HCT116 (cell line): Measurements from ENCODE around the gene TMEM239.

Experiments
- CEBPB ChIP-seq: IDR thresholded peaks from 2 replicates; pipeline ENCODE4 v1.6.1; 2012; ENCODE audit warnings: low read depth
- EZH2 ChIP-seq: fragments of 200-600 bp; sonication (generic); IDR thresholded peaks from 2 replicates; pipeline ENCODE4 v1.6.1; 2017; ENCODE audit warnings: antibody characterized with exemption, mixed run types
- POLR2A ChIP-seq: IDR thresholded peaks from 2 replicates; pipeline ENCODE4 v1.7.0; 2011; ENCODE audit warnings: borderline replicate concordance; ENCODE audit not compliant: insufficient read depth, insufficient read length; ENCODE audit errors: extremely low read depth
- POLR2AphosphoS5 ChIP-seq: IDR thresholded peaks from 2 replicates; pipeline ENCODE4 v1.6.1; 2011; ENCODE audit warnings: mild to moderate bottlenecking, low read depth, low read length, moderate library complexity
- SIN3A ChIP-seq: IDR thresholded peaks from 2 replicates; pipeline ENCODE4 v1.6.1; 2012; ENCODE audit warnings: low read depth
- SRF ChIP-seq: IDR thresholded peaks from 2 replicates; pipeline ENCODE4 v1.6.1; 2012; ENCODE audit warnings: low read depth
- YY1 ChIP-seq: IDR thresholded peaks from 2 replicates; pipeline ENCODE4 v1.6.1; 2011; ENCODE audit warnings: low read length, low read depth, moderate library complexity, mild to moderate bottlenecking; ENCODE audit not compliant: insufficient replicate concordance; ENCODE audit errors: extremely low read depth
- TF ChIP-seq, protein P1 (sequence below), 3 experiments: fragments of 200-600 bp in 1 of 3; sonication (generic) in 1 of 3; IDR thresholded peaks in 2 of 3; conservative IDR thresholded peaks in 1 of 3; 2 replicates each; pipeline ENCODE4 v1.5.1; 2012 to 2017; ENCODE audit warnings: low read depth in 2 of 3, low read length in 2 of 3, antibody characterized with exemption in 1 of 3, borderline replicate concordance in 1 of 3, control low read depth in 1 of 3, mild to moderate bottlenecking in 1 of 3, mixed read lengths in 1 of 3, mixed run types in 1 of 3, moderate library complexity in 1 of 3; ENCODE audit not compliant: insufficient read depth in 1 of 3
- TF ChIP-seq, protein P2 (sequence below): IDR thresholded peaks from 2 replicates; pipeline ENCODE4 v1.6.1; 2012; ENCODE audit warnings: low read depth
- TF ChIP-seq, protein P3 (sequence below): IDR thresholded peaks from 2 replicates; pipeline ENCODE4 v1.6.1; 2012
- TF ChIP-seq, protein P4 (sequence below): IDR thresholded peaks from 2 replicates; pipeline ENCODE4 v1.6.1; 2012
- TF ChIP-seq, protein P5 (sequence below): IDR thresholded peaks from 2 replicates; pipeline ENCODE4 v1.6.1; 2011; ENCODE audit warnings: mild to moderate bottlenecking, low read length, moderate library complexity; ENCODE audit not compliant: insufficient replicate concordance; ENCODE audit errors: extremely low read depth

DNA sequence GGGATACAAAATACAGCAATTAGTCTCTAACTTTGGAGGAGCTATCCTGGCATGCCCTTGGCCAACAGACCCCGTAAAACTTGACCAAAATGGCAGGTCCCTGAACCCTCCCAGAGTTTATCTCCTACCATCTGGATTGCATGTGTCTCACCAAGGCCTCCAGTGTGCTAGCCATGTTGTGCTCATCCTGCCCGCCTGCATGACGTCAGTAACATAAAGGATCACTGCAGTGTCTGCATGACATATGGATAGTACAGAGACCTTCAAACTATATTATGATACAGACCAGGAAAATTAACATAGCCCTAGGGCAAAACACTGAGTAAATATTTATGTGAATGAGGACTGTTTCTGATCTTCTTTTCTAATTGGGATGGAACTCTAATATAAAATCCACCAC is 41.0 kb upstream of the TMEM239 start:
- TF ChIP-seq, protein P1, sequence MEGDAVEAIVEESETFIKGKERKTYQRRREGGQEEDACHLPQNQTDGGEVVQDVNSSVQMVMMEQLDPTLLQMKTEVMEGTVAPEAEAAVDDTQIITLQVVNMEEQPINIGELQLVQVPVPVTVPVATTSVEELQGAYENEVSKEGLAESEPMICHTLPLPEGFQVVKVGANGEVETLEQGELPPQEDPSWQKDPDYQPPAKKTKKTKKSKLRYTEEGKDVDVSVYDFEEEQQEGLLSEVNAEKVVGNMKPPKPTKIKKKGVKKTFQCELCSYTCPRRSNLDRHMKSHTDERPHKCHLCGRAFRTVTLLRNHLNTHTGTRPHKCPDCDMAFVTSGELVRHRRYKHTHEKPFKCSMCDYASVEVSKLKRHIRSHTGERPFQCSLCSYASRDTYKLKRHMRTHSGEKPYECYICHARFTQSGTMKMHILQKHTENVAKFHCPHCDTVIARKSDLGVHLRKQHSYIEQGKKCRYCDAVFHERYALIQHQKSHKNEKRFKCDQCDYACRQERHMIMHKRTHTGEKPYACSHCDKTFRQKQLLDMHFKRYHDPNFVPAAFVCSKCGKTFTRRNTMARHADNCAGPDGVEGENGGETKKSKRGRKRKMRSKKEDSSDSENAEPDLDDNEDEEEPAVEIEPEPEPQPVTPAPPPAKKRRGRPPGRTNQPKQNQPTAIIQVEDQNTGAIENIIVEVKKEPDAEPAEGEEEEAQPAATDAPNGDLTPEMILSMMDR (IDR thresholded peaks at IDR 0.05 in 2 of 3, conservative IDR thresholded peaks at IDR 0.05 in 1 of 3; ENCODE audit: borderline replicate concordance in 1 of 3, insufficient read depth in 1 of 3, low read depth in 2 of 3, low read length in 2 of 3) = no peak
- TF ChIP-seq POLR2A (no peak), SRF (no peak), POLR2AphosphoS5 (no peak), SIN3A (no peak), EZH2 (no peak), YY1 (no peak), CEBPB (no peak)
- TF ChIP-seq, protein P2, sequence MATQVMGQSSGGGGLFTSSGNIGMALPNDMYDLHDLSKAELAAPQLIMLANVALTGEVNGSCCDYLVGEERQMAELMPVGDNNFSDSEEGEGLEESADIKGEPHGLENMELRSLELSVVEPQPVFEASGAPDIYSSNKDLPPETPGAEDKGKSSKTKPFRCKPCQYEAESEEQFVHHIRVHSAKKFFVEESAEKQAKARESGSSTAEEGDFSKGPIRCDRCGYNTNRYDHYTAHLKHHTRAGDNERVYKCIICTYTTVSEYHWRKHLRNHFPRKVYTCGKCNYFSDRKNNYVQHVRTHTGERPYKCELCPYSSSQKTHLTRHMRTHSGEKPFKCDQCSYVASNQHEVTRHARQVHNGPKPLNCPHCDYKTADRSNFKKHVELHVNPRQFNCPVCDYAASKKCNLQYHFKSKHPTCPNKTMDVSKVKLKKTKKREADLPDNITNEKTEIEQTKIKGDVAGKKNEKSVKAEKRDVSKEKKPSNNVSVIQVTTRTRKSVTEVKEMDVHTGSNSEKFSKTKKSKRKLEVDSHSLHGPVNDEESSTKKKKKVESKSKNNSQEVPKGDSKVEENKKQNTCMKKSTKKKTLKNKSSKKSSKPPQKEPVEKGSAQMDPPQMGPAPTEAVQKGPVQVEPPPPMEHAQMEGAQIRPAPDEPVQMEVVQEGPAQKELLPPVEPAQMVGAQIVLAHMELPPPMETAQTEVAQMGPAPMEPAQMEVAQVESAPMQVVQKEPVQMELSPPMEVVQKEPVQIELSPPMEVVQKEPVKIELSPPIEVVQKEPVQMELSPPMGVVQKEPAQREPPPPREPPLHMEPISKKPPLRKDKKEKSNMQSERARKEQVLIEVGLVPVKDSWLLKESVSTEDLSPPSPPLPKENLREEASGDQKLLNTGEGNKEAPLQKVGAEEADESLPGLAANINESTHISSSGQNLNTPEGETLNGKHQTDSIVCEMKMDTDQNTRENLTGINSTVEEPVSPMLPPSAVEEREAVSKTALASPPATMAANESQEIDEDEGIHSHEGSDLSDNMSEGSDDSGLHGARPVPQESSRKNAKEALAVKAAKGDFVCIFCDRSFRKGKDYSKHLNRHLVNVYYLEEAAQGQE = no peak
- TF ChIP-seq, protein P3, sequence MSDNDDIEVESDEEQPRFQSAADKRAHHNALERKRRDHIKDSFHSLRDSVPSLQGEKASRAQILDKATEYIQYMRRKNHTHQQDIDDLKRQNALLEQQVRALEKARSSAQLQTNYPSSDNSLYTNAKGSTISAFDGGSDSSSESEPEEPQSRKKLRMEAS = no peak
- TF ChIP-seq, protein P4, sequence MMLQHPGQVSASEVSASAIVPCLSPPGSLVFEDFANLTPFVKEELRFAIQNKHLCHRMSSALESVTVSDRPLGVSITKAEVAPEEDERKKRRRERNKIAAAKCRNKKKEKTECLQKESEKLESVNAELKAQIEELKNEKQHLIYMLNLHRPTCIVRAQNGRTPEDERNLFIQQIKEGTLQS = no peak
- TF ChIP-seq, protein P5, sequence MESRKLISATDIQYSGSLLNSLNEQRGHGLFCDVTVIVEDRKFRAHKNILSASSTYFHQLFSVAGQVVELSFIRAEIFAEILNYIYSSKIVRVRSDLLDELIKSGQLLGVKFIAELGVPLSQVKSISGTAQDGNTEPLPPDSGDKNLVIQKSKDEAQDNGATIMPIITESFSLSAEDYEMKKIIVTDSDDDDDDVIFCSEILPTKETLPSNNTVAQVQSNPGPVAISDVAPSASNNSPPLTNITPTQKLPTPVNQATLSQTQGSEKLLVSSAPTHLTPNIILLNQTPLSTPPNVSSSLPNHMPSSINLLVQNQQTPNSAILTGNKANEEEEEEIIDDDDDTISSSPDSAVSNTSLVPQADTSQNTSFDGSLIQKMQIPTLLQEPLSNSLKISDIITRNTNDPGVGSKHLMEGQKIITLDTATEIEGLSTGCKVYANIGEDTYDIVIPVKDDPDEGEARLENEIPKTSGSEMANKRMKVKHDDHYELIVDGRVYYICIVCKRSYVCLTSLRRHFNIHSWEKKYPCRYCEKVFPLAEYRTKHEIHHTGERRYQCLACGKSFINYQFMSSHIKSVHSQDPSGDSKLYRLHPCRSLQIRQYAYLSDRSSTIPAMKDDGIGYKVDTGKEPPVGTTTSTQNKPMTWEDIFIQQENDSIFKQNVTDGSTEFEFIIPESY = no peak
